Skeletal muscle satellite cell (primary cell): Measurements from ENCODE around the gene CPXM1.
A peak's percentile ranks its signal among the peaks of the same experiment; 100 is the strongest.
"Not testable (repeated sequence)": the region's sequence is repeated elsewhere in the genome, so short reads cannot be mapped to it uniquely, and the experiment has no call there.

Source experiments
- H3K27me3 ChIP-seq: 2 replicates; pipeline ENCODE4 v1.7.0; 2013; ENCODE audit warnings: low read length; ENCODE audit not compliant: control insufficient read depth, insufficient read depth
- H3K36me3 ChIP-seq: 2 replicates; pipeline ENCODE4 v1.7.0; 2013; ENCODE audit warnings: mild to moderate bottlenecking, control low read depth, low read length; ENCODE audit not compliant: insufficient read depth
- H3K4me1 ChIP-seq: 2 replicates; pipeline ENCODE4 v1.7.0; 2013; ENCODE audit warnings: low read length; ENCODE audit not compliant: control insufficient read depth, insufficient read depth
- H3K4me2 ChIP-seq: 2 replicates; pipeline ENCODE4 v1.7.0; 2013; ENCODE audit warnings: mild to moderate bottlenecking, low read length
- H3K4me3 ChIP-seq: 2 replicates; pipeline ENCODE4 v1.7.0; 2013; ENCODE audit warnings: low read length
- H3K9ac ChIP-seq: 2 replicates; pipeline ENCODE4 v1.7.0; 2013; ENCODE audit warnings: mild to moderate bottlenecking, low read depth, low read length, moderate library complexity
- H3K9me3 ChIP-seq: replicated peaks from 2 replicates; pipeline ENCODE4 v1.7.0; 2013; ENCODE audit warnings: mild to moderate bottlenecking, control low read depth, low read length

The CPXM1 gene

GRCh38 chr20:2775139-2775538 is 25.3 kb downstream of the CPXM1 start:
- Histone ChIP-seq H3K4me3 (no peak overlapping the region), H3K27me3 (peaks cover 44% of the 10 kb centered on the region), H3K9ac (no peak overlapping the region), H3K36me3 (no peaks in the 10 kb centered on the region), H3K4me1 (no peaks in the 10 kb centered on the region), H3K9me3 (no peaks in the 10 kb centered on the region), H3K4me2 (no peak overlapping the region)

GRCh38 chr20:2773812-2774211 is 26.6 kb downstream of the CPXM1 start:
- Histone ChIP-seq H3K4me3 (no peak overlapping the region), H3K4me2 (no peak overlapping the region), H3K9ac (no peak overlapping the region), H3K27me3 (peaks cover 51% of the 10 kb centered on the region), H3K9me3 (no peaks in the 10 kb centered on the region), H3K36me3 (no peaks in the 10 kb centered on the region), H3K4me1 (no peaks in the 10 kb centered on the region)

GRCh38 chr20:2771631-2772080 is 28.8 kb downstream of the CPXM1 start:
- no peak overlapping the region for H3K4me3 ChIP-seq
- H3K36me3 ChIP-seq = no peaks in the 10 kb centered on the region
- peaks cover 13% of the 10 kb centered on the region for H3K4me1 ChIP-seq
- no peak overlapping the region for H3K4me2 ChIP-seq
- no peak overlapping the region for H3K9ac ChIP-seq
- peaks cover 55% of the 10 kb centered on the region for H3K27me3 ChIP-seq
- H3K9me3 ChIP-seq = no peaks in the 10 kb centered on the region

GRCh38 chr20:2770091-2770490 is 30.3 kb downstream of the CPXM1 start:
- peaks cover 56% of the 10 kb centered on the region for H3K27me3 ChIP-seq
- not testable (repeated sequence) for H3K4me3 ChIP-seq, H3K4me2 ChIP-seq, H3K9me3 ChIP-seq, H3K36me3 ChIP-seq, H3K9ac ChIP-seq
- H3K4me1 ChIP-seq = peaks cover 13% of the 10 kb centered on the region

- Histone ChIP-seq H3K27me3 (peaks cover 64% of the 10 kb centered on the region), H3K36me3 (no peaks in the 10 kb centered on the region)
These were observed 31.8 kb downstream of the CPXM1 start for GRCh38 chr20:2768632-2769015.

GRCh38 chr20:2767768-2768631 is 32.4 kb downstream of the CPXM1 start:
- Histone ChIP-seq H3K4me2 (peak overlapping the region; percentile 32), H3K9me3 (no peaks in the 10 kb centered on the region), H3K9ac (no peak overlapping the region)

More at GRCh38 chr20:2768632-2769015, 31.8 kb downstream of the CPXM1 start:
- Histone ChIP-seq H3K9me3 (no peaks in the 10 kb centered on the region), H3K4me2 (no peak overlapping the region), H3K9ac (no peak overlapping the region), H3K4me1 (peaks cover 13% of the 10 kb centered on the region), H3K4me3 (no peak overlapping the region)

GRCh38 chr20:2763186-2763585 is 37.2 kb downstream of the CPXM1 start:
- Histone ChIP-seq H3K4me1 (peaks cover 7% of the 10 kb centered on the region), H3K9me3 (no peaks in the 10 kb centered on the region), H3K36me3 (no peaks in the 10 kb centered on the region), H3K4me2 (no peak overlapping the region), H3K9ac (no peak overlapping the region), H3K4me3 (no peak overlapping the region), H3K27me3 (peaks cover 75% of the 10 kb centered on the region)

More at GRCh38 chr20:2767768-2768631, 32.4 kb downstream of the CPXM1 start:
- H3K36me3 ChIP-seq = no peaks in the 10 kb centered on the region
- H3K4me1 ChIP-seq = peaks cover 13% of the 10 kb centered on the region
- H3K27me3 ChIP-seq = peaks cover 67% of the 10 kb centered on the region
- no peak overlapping the region for H3K4me3 ChIP-seq

GRCh38 chr20:2762578-2763131 is 37.8 kb downstream of the CPXM1 start:
- Histone ChIP-seq H3K4me2 (no peak overlapping the region), H3K27me3 (peaks cover 79% of the 10 kb centered on the region), H3K36me3 (no peaks in the 10 kb centered on the region), H3K9ac (no peak overlapping the region), H3K9me3 (no peaks in the 10 kb centered on the region), H3K4me3 (no peak overlapping the region), H3K4me1 (peaks cover 2% of the 10 kb centered on the region)

GRCh38 chr20:2761885-2762284 is 38.5 kb downstream of the CPXM1 start:
- H3K36me3 ChIP-seq = no peaks in the 10 kb centered on the region
- H3K4me3 ChIP-seq = no peak overlapping the region
- no peak overlapping the region for H3K4me2 ChIP-seq
- H3K27me3 ChIP-seq = peaks cover 78% of the 10 kb centered on the region
- H3K9ac ChIP-seq = no peak overlapping the region
- H3K4me1 ChIP-seq = no peaks in the 10 kb centered on the region
- H3K9me3 ChIP-seq = no peaks in the 10 kb centered on the region

- Histone ChIP-seq H3K27me3 (peaks cover 80% of the 10 kb centered on the region), H3K4me2 (no peak overlapping the region), H3K9me3 (no peaks in the 10 kb centered on the region), H3K4me3 (no peak overlapping the region), H3K9ac (no peak overlapping the region), H3K36me3 (no peaks in the 10 kb centered on the region), H3K4me1 (no peaks in the 10 kb centered on the region)
These were observed 39.5 kb downstream of the CPXM1 start for GRCh38 chr20:2760952-2761305.

GRCh38 chr20:2760297-2760951 is 40.0 kb downstream of the CPXM1 start:
- Histone ChIP-seq H3K4me2 (no peak overlapping the region), H3K36me3 (no peaks in the 10 kb centered on the region), H3K9me3 (no peaks in the 10 kb centered on the region), H3K4me1 (no peaks in the 10 kb centered on the region), H3K9ac (no peak overlapping the region), H3K27me3 (peaks cover 83% of the 10 kb centered on the region), H3K4me3 (no peak overlapping the region)
